ENCODE measurements around the gene LDHA. TPM values are rescaled to one million over a fixed set of nuclear protein-coding genes. Genes with fewer than 3 reads are reported as not detected.

Gene LDHA
- 1,725 and 1,848 TPM in 2 replicates for total RNA-seq (2014; rRNA removed)
- 1,676 TPM for polyA plus RNA-seq (2012)

GRCh38 chr11:18394275-18394927 is at the start of gene LDHA:
Gene LDHA, plus strand, starts transcription at chr11:18394563. Its CDS starts 2,280 bp downstream, at chr11:18396843.
- peak; percentile 95 for DNase-seq (ENCODE audit: low read depth)

- peak; percentile 45 for DNase-seq (ENCODE audit: low read depth)
These were observed 46.8 kb upstream of the LDHA start for GRCh38 chr11:18347471-18348125.

GRCh38 chr11:18352581-18352980 is 41.8 kb upstream of the LDHA start:
- peak; percentile 41 for DNase-seq (ENCODE audit: low read depth)

GRCh38 chr11:18358646-18359045 is 35.7 kb upstream of the LDHA start:
- DNase-seq (ENCODE audit: low read depth), result no peak

GRCh38 chr11:18361154-18361553 is 33.2 kb upstream of the LDHA start:
- DNase-seq (ENCODE audit: low read depth), result no peak

- no peak for DNase-seq (ENCODE audit: low read depth)
These were observed 29.8 kb upstream of the LDHA start for GRCh38 chr11:18364495-18365073.

- no peak for DNase-seq (ENCODE audit: low read depth)
These were observed 28.6 kb upstream of the LDHA start for GRCh38 chr11:18365741-18366140.

- peak; percentile 40 for DNase-seq (ENCODE audit: low read depth)
These were observed 28.1 kb upstream of the LDHA start for GRCh38 chr11:18366286-18366685.

GRCh38 chr11:18367431-18367830 is 26.9 kb upstream of the LDHA start:
- DNase-seq (ENCODE audit: low read depth), result peak; percentile 34

GRCh38 chr11:18368221-18368620 is 26.1 kb upstream of the LDHA start:
- DNase-seq (ENCODE audit: low read depth), result peak; percentile 40

- no peak for DNase-seq (ENCODE audit: low read depth)
These were observed 25.0 kb upstream of the LDHA start for GRCh38 chr11:18369398-18369797.

- no peak for DNase-seq (ENCODE audit: low read depth)
These were observed 23.1 kb upstream of the LDHA start for GRCh38 chr11:18371279-18371678.

GRCh38 chr11:18372201-18372600 is 22.2 kb upstream of the LDHA start:
- DNase-seq (ENCODE audit: low read depth), result no peak

- DNase-seq (ENCODE audit: low read depth), result no peak
These were observed 19.4 kb upstream of the LDHA start for GRCh38 chr11:18374956-18375355.

- DNase-seq (ENCODE audit: low read depth), result no peak
These were observed 18.4 kb upstream of the LDHA start for GRCh38 chr11:18375941-18376340.

GRCh38 chr11:18379201-18379600 is 15.2 kb upstream of the LDHA start:
- no peak for DNase-seq (ENCODE audit: low read depth)

- DNase-seq (ENCODE audit: low read depth), result peak; percentile 100
These were observed 10.8 kb upstream of the LDHA start for GRCh38 chr11:18383388-18384156.

GRCh38 chr11:18384157-18384641 is 10.2 kb upstream of the LDHA start:
- peak; percentile 87 for DNase-seq (ENCODE audit: low read depth)

GRCh38 chr11:18390088-18390487 is 4.3 kb upstream of the LDHA start:
- no peak for DNase-seq (ENCODE audit: low read depth)

GRCh38 chr11:18392434-18393321 is 1.7 kb upstream of the LDHA start:
- DNase-seq (ENCODE audit: low read depth), result no peak

All from LHCN-M2 (cell line).